Cardiac muscle cell (in vitro differentiated cells and primary cell): ENCODE data around the gene TSHZ3. TPM values are rescaled to one million over a fixed set of nuclear protein-coding genes. Genes with fewer than 3 reads are reported as not detected.
A peak's percentile ranks its signal among the peaks of the same experiment; 100 is the strongest.

Experiments used
- DNase-seq, 2 donors: peaks; one replicate each; pipeline versions ENCODE4 v3.0.0 to v3.0.0-alpha.2; 2010 to 2017; ENCODE audit warnings: low read depth in 1 of 2, low spot score in 1 of 2
- H3K27ac ChIP-seq: fragments of 200-600 bp; sonication (generic); 2 replicates; pipeline ENCODE4 v1.5.1; 2016
- H3K27me3 ChIP-seq: fragments of 200-600 bp; sonication (generic); 2 replicates; pipeline ENCODE4 v1.6.0; 2016; ENCODE audit warnings: control low read depth
- H3K36me3 ChIP-seq: fragments of 200-600 bp; sonication (generic); 2 replicates; pipeline ENCODE4 v1.5.1; 2016; ENCODE audit warnings: control low read depth
- H3K4me1 ChIP-seq: fragments of 200-600 bp; sonication (generic); 2 replicates; pipeline ENCODE4 v1.8.1; 2017; ENCODE audit warnings: low read depth, mild to moderate bottlenecking, mixed run types
- H3K4me3 ChIP-seq: fragments of 200-600 bp; sonication (generic); 2 replicates; pipeline ENCODE4 v1.5.1; 2016; ENCODE audit warnings: mild to moderate bottlenecking
- H3K9me3 ChIP-seq: fragments of 200-600 bp; sonication (generic); 2 replicates; pipeline ENCODE4 v1.5.1; 2017; ENCODE audit warnings: low read depth, mild to moderate bottlenecking, control low read depth
- polyA plus RNA-seq: library from polyadenylated mRNA; unstranded; fragments of >200 nt; fragmentation: Nextera tagmentation; extraction: Ambion mirVana; gene quantifications from 2 replicates; pipeline ENCODE4 v1.2.1, GENCODE V29; 2016
- total RNA-seq: library from RNA; depleted of rRNA; stranded (reverse); fragments of >200 nt; gene quantifications from 2 replicates; pipeline ENCODE4 v1.2.3, GENCODE V29; 2016
- TF ChIP-seq, protein P1 (sequence below): IDR thresholded peaks from 2 replicates; pipeline ENCODE4 v1.5.1; 2012; ENCODE audit warnings: low read depth, mild to moderate bottlenecking, low read length

The TSHZ3 gene
- total and polyA plus RNA-seq, 2 experiments from 2014 or later = 0.57 to 1.7 TPM

DNA sequence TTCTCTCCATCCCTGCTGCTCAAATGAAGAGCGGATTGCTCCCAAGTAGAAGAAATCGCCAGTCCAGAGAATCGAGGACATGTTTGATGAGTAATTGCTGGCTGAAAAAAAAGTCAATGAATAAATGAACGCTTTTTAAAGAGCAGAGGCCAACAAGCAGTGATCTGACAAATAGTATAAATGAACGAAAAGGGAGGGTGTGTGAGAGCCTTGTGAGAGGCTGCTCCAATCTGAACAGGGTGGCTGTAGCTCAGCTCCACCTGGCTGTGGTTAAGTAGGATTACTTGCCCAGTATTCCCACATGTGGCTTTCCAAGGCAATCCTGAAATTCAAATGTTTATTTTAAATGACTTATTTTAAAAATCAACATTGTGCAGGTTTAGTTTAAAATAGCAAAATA lies 117.1 kb downstream of the TSHZ3 start:
- Histone ChIP-seq H3K4me3 (no peak overlapping the region), H3K36me3 (no peaks in the 10 kb centered on the region), H3K9me3 (no peaks in the 10 kb centered on the region), H3K27me3 (peaks cover 34% of the 10 kb centered on the region), H3K27ac (no peak overlapping the region), H3K4me1 (no peaks in the 10 kb centered on the region)
- TF ChIP-seq, protein P1, sequence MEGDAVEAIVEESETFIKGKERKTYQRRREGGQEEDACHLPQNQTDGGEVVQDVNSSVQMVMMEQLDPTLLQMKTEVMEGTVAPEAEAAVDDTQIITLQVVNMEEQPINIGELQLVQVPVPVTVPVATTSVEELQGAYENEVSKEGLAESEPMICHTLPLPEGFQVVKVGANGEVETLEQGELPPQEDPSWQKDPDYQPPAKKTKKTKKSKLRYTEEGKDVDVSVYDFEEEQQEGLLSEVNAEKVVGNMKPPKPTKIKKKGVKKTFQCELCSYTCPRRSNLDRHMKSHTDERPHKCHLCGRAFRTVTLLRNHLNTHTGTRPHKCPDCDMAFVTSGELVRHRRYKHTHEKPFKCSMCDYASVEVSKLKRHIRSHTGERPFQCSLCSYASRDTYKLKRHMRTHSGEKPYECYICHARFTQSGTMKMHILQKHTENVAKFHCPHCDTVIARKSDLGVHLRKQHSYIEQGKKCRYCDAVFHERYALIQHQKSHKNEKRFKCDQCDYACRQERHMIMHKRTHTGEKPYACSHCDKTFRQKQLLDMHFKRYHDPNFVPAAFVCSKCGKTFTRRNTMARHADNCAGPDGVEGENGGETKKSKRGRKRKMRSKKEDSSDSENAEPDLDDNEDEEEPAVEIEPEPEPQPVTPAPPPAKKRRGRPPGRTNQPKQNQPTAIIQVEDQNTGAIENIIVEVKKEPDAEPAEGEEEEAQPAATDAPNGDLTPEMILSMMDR = no peak
- DNase-seq = peak in 1 of 2 donors; percentile 15

DNA sequence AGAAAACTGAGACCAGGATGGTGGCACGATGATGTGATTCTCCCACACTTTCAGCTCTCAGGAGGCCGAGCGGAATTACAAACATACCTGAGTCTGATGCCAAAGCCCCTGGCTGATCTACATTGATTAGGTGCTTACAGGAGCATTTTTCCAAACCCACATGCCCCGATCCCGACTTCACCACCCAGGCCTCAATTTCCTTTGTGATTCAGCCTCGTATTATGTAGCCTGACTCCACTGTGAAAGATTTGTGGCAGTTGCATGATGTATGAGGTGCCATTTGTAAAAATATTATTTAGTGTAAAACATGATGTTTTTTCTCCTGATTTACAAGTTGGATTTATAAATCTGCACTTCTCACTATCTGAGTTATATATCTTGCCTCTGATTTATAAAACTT lies 118.0 kb downstream of the TSHZ3 start:
- Histone ChIP-seq H3K4me1 (no peaks in the 10 kb centered on the region), H3K36me3 (no peaks in the 10 kb centered on the region), H3K27me3 (peaks cover 34% of the 10 kb centered on the region), H3K9me3 (no peaks in the 10 kb centered on the region), H3K4me3 (no peak overlapping the region), H3K27ac (no peak overlapping the region)
- TF ChIP-seq, protein P1 = no peak
- DNase-seq = no peak

DNA sequence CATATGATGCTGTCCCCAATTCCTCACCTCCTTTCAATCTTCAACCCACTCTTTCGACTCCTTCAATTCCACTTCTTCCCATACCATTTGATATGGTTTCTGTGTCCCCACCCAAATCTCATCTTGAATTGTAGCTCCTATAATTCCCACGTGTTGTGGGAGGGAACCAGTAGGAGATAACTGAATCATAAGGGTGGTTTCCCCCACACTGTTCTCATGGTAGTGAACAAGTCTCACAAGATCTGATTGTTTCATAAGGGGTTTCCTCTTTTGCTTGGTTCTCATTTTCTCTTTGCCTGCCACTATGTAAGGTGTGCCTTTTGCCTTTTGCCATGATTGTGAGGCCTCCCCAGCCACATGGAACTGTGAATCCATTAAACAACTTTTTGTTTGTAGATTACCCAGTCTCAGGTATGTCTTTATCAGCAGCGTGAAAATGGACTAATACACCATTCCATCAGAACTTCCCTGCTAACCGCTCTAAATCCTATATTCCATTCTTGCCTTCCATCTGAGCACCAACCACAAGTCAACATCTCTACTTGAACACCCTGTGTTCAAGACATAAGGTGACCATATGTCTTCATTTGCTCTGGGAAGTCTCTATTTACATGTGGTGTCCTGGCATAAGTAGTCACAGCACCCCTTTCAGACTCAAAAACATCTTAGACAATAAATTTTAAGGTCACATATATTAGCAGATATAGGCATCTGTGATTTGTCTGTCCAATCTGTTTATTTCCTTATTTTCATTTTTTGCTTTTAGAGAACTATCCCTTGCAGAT lies 122.9 kb downstream of the TSHZ3 start:
- no peaks in the 10 kb centered on the region for H3K9me3 ChIP-seq
- no peaks in the 10 kb centered on the region for H3K4me1 ChIP-seq
- H3K27ac ChIP-seq = no peak overlapping the region
- TF ChIP-seq, protein P1 = no peak
- H3K36me3 ChIP-seq = no peaks in the 10 kb centered on the region
- H3K4me3 ChIP-seq = no peak overlapping the region
- H3K27me3 ChIP-seq = peaks cover 10% of the 10 kb centered on the region
- DNase-seq = no peak
